ENCODE data around the gene DPCD. TPM values are rescaled to one million over a fixed set of nuclear protein-coding genes. Genes with fewer than 3 reads are reported as not detected.

Gene DPCD
- polyA plus RNA-seq, 4 donors: 4.2 to 18.3 (median 12.2) TPM

DNA sequence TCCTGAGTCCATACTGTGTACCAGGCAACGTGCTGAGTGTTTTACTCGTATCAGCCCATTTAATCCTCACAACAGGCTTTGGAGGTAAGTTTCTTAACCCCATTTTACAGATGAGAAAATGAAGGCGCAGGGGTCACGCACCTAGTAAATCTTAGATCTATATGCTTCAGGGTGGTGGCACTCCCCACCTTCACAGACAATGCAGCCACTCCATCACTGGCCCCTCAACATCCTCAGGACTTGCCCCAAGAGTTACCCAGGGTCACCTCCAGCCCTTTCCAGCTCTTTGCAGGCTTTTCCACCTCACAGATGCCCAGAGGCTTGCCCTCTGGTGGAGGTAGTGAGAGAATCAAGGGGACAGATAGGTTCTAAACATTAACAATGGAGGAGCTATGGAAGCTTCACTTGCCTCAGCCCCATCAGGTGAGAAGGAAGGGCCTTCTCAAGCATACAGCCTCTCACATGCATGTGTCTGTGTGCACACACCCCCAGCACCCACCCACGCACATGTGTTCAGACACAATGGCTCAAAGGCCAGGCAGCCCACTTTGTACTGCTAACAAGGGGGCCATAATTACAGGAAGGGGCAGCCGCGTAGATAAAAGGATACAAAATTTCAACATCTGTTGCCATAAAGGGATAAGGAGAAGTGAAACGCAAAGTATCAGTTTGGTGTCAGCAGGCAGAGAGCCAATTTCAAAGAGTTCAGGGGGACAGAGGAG lies 29.1 kb downstream of the DPCD start:
- FAIRE-seq (no peak), DNase-seq (no peak)
- Histone ChIP-seq H3K36me3 (ENCODE audit: control insufficient read depth in 3 of 3, insufficient read depth in 2 of 3, low read depth in 1 of 3, low read length in 3 of 3) (peaks cover 2 to 84% (median 18%) of the 10 kb centered on the region in 3 donors), H3K9me3 (ENCODE audit: control insufficient read depth in 2 of 2, insufficient read depth in 1 of 2, low read depth in 1 of 2, low read length in 1 of 2) (no peaks in the 10 kb centered on the region), H3K4me1 (ENCODE audit: control insufficient read depth in 3 of 3, insufficient read depth in 2 of 3, low read depth in 1 of 3, low read length in 2 of 3) (no peaks in the 10 kb centered on the region), H3K4me3 (ENCODE audit: low read depth in 1 of 3, low read length in 3 of 3) (no peak overlapping the region), H3K27ac (ENCODE audit: low read depth in 1 of 3, low read length in 2 of 3) (no peak overlapping the region), H3K27me3 (ENCODE audit: control insufficient read depth in 3 of 3, insufficient read depth in 3 of 3, low read length in 3 of 3) (no peaks in the 10 kb centered on the region)
- 84 to 90% (median 86%) methylated on average over 8 of the region's 8 CpGs for WGBS, 3 donors

DNA sequence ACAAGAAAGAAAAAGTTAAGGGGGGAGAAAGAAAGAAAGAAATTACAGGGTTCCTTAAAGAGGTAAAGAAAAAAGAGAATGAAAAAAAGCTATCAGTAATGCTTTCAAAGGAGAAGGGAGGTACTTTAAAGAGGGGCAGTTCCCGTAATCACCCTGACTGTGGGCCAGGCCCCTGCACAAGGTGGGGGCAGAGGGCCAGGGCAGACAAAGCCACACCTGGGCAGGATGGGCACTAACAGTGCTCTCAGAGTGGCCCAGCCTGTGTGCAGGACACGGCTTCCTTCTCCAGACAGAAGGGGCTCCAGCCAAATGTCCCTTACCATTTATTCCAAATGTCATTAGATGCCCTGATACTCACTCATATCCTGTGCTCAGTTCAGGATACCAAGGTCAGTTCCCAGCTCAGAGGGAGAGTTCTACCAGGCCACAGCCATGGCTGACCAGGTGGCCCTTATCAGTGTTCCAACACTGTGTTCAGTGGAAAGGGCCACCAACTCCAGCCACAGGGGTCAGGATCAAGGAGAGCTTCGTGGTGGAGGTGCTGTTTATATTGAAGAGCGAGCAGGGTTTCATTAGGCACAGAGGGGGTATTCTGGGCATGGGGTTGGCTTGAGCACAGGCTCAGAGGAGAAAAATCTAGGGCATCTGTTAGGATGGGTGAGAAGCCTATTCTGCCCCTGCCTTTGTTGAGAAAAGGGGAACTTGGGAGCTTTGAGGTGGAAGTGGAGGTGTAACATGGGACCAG lies 29.9 kb downstream of the DPCD start:
- no peak for DNase-seq
- Histone ChIP-seq H3K27ac (ENCODE audit: low read depth in 1 of 3, low read length in 2 of 3) (no peak overlapping the region), H3K36me3 (ENCODE audit: control insufficient read depth in 3 of 3, insufficient read depth in 2 of 3, low read depth in 1 of 3, low read length in 3 of 3) (peaks cover 0 to 78% (median 18%) of the 10 kb centered on the region in 3 donors), H3K27me3 (ENCODE audit: control insufficient read depth in 3 of 3, insufficient read depth in 3 of 3, low read length in 3 of 3) (no peaks in the 10 kb centered on the region), H3K9me3 (ENCODE audit: control insufficient read depth in 2 of 2, insufficient read depth in 1 of 2, low read depth in 1 of 2, low read length in 1 of 2) (no peaks in the 10 kb centered on the region), H3K4me1 (ENCODE audit: control insufficient read depth in 3 of 3, insufficient read depth in 2 of 3, low read depth in 1 of 3, low read length in 2 of 3) (no peaks in the 10 kb centered on the region), H3K4me3 (ENCODE audit: low read depth in 1 of 3, low read length in 3 of 3) (no peak overlapping the region)
- 84 to 94% (median 85%) methylated on average over 4 of the region's 4 CpGs for WGBS, 3 donors
- no peak for FAIRE-seq

DNA sequence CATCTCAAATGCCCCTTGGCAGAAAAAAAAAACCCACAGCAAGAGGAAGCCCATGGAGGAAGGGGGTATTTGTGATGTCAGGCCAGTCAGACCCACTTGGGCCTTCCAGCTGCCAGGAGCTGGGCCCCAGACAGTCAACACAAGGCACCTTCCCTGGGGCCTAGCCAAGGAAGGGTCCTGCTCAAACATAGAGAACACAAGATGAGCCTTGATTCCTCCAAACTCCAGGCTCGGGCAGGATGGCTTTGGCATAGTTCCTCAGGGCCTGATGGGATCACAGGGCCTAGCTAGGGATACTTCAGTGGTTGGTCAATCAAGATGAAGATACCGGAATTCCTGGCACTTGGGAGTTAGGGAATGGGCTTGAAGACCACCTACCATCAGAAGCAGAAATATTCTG lies 30.8 kb downstream of the DPCD start:
- FAIRE-seq (no peak), DNase-seq (no peak)
- Histone ChIP-seq H3K9me3 (ENCODE audit: control insufficient read depth in 2 of 2, insufficient read depth in 1 of 2, low read depth in 1 of 2, low read length in 1 of 2) (no peaks in the 10 kb centered on the region), H3K36me3 (ENCODE audit: control insufficient read depth in 3 of 3, insufficient read depth in 2 of 3, low read depth in 1 of 3, low read length in 3 of 3) (peaks cover 0 to 71% (median 18%) of the 10 kb centered on the region in 3 donors), H3K27ac (ENCODE audit: low read depth in 1 of 3, low read length in 2 of 3) (no peak overlapping the region), H3K4me1 (ENCODE audit: control insufficient read depth in 3 of 3, insufficient read depth in 2 of 3, low read depth in 1 of 3, low read length in 2 of 3) (no peaks in the 10 kb centered on the region), H3K4me3 (ENCODE audit: low read depth in 1 of 3, low read length in 3 of 3) (no peak overlapping the region), H3K27me3 (ENCODE audit: control insufficient read depth in 3 of 3, insufficient read depth in 3 of 3, low read length in 3 of 3) (no peaks in the 10 kb centered on the region)
- WGBS, 3 donors: 94 to 100% (median 95%) methylated on average over 2 of the region's 2 CpGs

- no peak for DNase-seq
- H3K36me3 ChIP-seq (ENCODE audit: control insufficient read depth in 3 of 3, insufficient read depth in 2 of 3, low read depth in 1 of 3, low read length in 3 of 3): peaks cover 5 to 68% (median 18%) of the 10 kb centered on the region in 3 donors
- 98 to 99% (median 98%) methylated on average over 6 of the region's 6 CpGs for WGBS, 3 donors
- FAIRE-seq: no peak
- no peaks in the 10 kb centered on the region for H3K27me3 ChIP-seq (ENCODE audit: control insufficient read depth in 3 of 3, insufficient read depth in 3 of 3, low read length in 3 of 3)
- no peak overlapping the region for H3K27ac ChIP-seq (ENCODE audit: low read depth in 1 of 3, low read length in 2 of 3)
- no peak overlapping the region for H3K4me3 ChIP-seq (ENCODE audit: low read depth in 1 of 3, low read length in 3 of 3)
- H3K9me3 ChIP-seq (ENCODE audit: control insufficient read depth in 2 of 2, insufficient read depth in 1 of 2, low read depth in 1 of 2, low read length in 1 of 2): peaks cover 0 to 2% of the 10 kb centered on the region in 2 donors
- no peaks in the 10 kb centered on the region for H3K4me1 ChIP-seq (ENCODE audit: control insufficient read depth in 3 of 3, insufficient read depth in 2 of 3, low read depth in 1 of 3, low read length in 2 of 3)
Observed at GRCh38 chr10:101619983-101620382, 31.9 kb downstream of the DPCD start.

- WGBS, 3 donors: 94 to 100% (median 97%) methylated on average over 1 of the region's 1 CpG
- peaks cover 5 to 62% (median 16%) of the 10 kb centered on the region in 3 donors for H3K36me3 ChIP-seq (ENCODE audit: control insufficient read depth in 3 of 3, insufficient read depth in 2 of 3, low read depth in 1 of 3, low read length in 3 of 3)
Observed at GRCh38 chr10:101623528-101623927, 35.4 kb downstream of the DPCD start.

GRCh38 chr10:101624526-101625102 lies 36.5 kb downstream of the DPCD start:
- H3K27me3 ChIP-seq (ENCODE audit: control insufficient read depth in 3 of 3, insufficient read depth in 3 of 3, low read length in 3 of 3): no peaks in the 10 kb centered on the region
- H3K36me3 ChIP-seq (ENCODE audit: control insufficient read depth in 3 of 3, insufficient read depth in 2 of 3, low read depth in 1 of 3, low read length in 3 of 3): peaks cover 5 to 62% (median 16%) of the 10 kb centered on the region in 3 donors
- H3K4me1 ChIP-seq (ENCODE audit: control insufficient read depth in 3 of 3, insufficient read depth in 2 of 3, low read depth in 1 of 3, low read length in 2 of 3): no peaks in the 10 kb centered on the region
- H3K9me3 ChIP-seq (ENCODE audit: control insufficient read depth in 2 of 2, insufficient read depth in 1 of 2, low read depth in 1 of 2, low read length in 1 of 2): peaks cover 0 to 2% of the 10 kb centered on the region in 2 donors
- H3K4me3 ChIP-seq (ENCODE audit: low read depth in 1 of 3, low read length in 3 of 3): no peak overlapping the region
- no peak for FAIRE-seq
- 85 to 94% (median 94%) methylated on average over 4 of the region's 4 CpGs for WGBS, 3 donors
- H3K27ac ChIP-seq (ENCODE audit: low read depth in 1 of 3, low read length in 2 of 3): no peak overlapping the region
- DNase-seq: no peak

More at GRCh38 chr10:101623528-101623927, 35.4 kb downstream of the DPCD start:
- Histone ChIP-seq H3K27me3 (ENCODE audit: control insufficient read depth in 3 of 3, insufficient read depth in 3 of 3, low read length in 3 of 3) (no peaks in the 10 kb centered on the region), H3K4me3 (ENCODE audit: low read depth in 1 of 3, low read length in 3 of 3) (no peak overlapping the region), H3K4me1 (ENCODE audit: control insufficient read depth in 3 of 3, insufficient read depth in 2 of 3, low read depth in 1 of 3, low read length in 2 of 3) (no peaks in the 10 kb centered on the region), H3K9me3 (ENCODE audit: control insufficient read depth in 2 of 2, insufficient read depth in 1 of 2, low read depth in 1 of 2, low read length in 1 of 2) (peaks cover 0 to 2% of the 10 kb centered on the region in 2 donors), H3K27ac (ENCODE audit: low read depth in 1 of 3, low read length in 2 of 3) (no peak overlapping the region)
- DNase-seq (no peak), FAIRE-seq (no peak)

- Histone ChIP-seq H3K4me3 (ENCODE audit: low read depth in 1 of 3, low read length in 3 of 3) (no peak overlapping the region), H3K9me3 (ENCODE audit: control insufficient read depth in 2 of 2, insufficient read depth in 1 of 2, low read depth in 1 of 2, low read length in 1 of 2) (peaks cover 0 to 2% of the 10 kb centered on the region in 2 donors), H3K27me3 (ENCODE audit: control insufficient read depth in 3 of 3, insufficient read depth in 3 of 3, low read length in 3 of 3) (no peaks in the 10 kb centered on the region), H3K36me3 (ENCODE audit: control insufficient read depth in 3 of 3, insufficient read depth in 2 of 3, low read depth in 1 of 3, low read length in 3 of 3) (peaks cover 5 to 61% (median 19%) of the 10 kb centered on the region in 3 donors), H3K27ac (ENCODE audit: low read depth in 1 of 3, low read length in 2 of 3) (no peak overlapping the region), H3K4me1 (ENCODE audit: control insufficient read depth in 3 of 3, insufficient read depth in 2 of 3, low read depth in 1 of 3, low read length in 2 of 3) (no peaks in the 10 kb centered on the region)
- DNase-seq (no peak), FAIRE-seq (no peak)
- 76 to 88% (median 77%) methylated on average over 1 of the region's 1 CpG for WGBS, 3 donors
Observed at GRCh38 chr10:101625821-101626412, 37.8 kb downstream of the DPCD start.
